C4-2B (cell line): ENCODE data around the gene AQP7.

Source experiments
- ZFX ChIP-seq: fragments of 450-650 bp; IDR thresholded peaks from 2 replicates; pipeline ENCODE4 v1.6.1; 2017
- TF ChIP-seq, protein P1 (sequence below): fragments of 450-650 bp; conservative IDR thresholded peaks from 2 replicates; pipeline ENCODE4 v1.5.1; 2017; ENCODE audit warnings: mild to moderate bottlenecking

DNA sequence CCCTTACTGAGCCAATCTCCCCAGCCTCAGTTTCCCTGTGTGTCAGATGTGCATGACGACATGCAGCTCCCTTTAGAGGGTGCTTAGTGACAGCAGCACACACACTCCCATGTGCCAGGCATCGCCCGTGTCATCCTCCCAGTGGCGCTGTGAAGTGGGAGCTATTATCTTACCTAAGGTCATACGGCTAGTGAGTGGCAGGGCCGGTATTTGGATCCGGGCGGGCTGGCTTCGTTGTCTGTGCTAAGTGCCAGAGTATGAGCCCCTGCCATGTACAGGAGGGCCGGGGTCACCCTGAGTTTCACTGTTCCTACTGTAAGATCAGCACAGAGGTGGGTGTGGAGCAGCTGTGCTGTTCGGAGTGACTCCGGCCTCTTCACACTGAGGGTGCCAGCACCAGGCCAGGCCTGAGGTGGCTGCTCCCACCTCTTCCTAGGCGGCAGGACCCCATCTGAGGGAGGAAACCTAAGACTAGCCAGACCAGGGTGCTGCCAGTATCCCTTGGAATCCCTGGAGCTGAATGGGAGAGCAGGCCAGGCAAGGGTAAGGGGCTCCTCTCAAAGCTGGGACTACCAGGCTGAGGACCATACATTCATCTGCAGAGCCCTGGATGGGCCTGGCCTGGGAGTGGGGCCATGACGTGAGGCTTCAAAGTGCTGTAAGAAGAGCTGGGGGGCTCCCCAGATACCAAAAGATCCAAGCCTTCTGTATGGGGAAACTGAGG is 22.5 kb downstream of the AQP7 start:
- TF ChIP-seq, protein P1, sequence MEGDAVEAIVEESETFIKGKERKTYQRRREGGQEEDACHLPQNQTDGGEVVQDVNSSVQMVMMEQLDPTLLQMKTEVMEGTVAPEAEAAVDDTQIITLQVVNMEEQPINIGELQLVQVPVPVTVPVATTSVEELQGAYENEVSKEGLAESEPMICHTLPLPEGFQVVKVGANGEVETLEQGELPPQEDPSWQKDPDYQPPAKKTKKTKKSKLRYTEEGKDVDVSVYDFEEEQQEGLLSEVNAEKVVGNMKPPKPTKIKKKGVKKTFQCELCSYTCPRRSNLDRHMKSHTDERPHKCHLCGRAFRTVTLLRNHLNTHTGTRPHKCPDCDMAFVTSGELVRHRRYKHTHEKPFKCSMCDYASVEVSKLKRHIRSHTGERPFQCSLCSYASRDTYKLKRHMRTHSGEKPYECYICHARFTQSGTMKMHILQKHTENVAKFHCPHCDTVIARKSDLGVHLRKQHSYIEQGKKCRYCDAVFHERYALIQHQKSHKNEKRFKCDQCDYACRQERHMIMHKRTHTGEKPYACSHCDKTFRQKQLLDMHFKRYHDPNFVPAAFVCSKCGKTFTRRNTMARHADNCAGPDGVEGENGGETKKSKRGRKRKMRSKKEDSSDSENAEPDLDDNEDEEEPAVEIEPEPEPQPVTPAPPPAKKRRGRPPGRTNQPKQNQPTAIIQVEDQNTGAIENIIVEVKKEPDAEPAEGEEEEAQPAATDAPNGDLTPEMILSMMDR: no peak
- TF ChIP-seq ZFX: no peak
